Activated effector memory CD4-positive, alpha-beta T cell treated with anti-CD3 and anti-CD28 coated beads, Interleukin-2, amount 50 U/mL, for 16 hours (primary cell): ENCODE results near the gene KRT6B.
"Not testable (repeated sequence)": the region's sequence is repeated elsewhere in the genome, so short reads cannot be mapped to it uniquely, and the experiment has no call there.

Experiments
- DNase-seq: peaks from one replicate; pipeline ENCODE4 v3.0.0-alpha.2; 2020

KRT6B gene

DNA sequence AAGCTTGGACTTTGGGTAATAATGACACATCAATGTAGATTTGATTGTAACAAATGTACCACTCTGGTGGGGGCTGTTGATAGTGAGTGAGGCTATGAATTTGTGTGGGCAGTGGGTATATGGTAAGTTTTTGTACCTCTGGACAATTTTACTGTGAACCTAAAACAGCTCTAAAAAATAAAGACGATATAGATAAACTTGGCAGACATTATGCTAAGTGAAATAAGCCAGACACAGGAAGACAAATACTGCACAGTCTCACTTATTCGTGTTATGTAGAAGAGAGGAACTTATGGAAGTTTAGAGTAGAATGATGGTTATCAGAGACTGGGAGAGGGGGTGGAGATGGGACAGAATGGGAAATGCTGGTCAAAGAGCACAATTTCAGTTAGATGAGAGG is 13.0 kb upstream of the KRT6B start:
- no peak for DNase-seq

DNA sequence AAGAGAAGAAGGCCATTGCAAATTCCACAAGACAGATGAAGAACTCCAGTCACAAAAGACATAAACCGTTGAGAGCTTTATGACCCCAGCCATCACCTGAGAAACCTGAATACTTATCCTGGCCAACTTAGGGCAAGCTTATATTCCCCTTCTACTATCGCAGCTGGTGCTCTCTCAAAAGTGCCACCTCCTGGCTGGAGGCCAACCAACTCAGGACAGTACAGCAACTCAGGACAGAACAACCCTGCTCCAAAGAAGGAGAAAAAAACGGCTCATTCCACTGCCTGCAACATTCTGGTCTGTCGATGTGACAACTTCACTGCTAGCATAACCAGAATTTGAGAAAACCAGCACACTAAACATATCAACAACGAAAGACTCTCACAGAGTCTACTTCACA is 9.7 kb upstream of the KRT6B start:
- no peak for DNase-seq

DNA sequence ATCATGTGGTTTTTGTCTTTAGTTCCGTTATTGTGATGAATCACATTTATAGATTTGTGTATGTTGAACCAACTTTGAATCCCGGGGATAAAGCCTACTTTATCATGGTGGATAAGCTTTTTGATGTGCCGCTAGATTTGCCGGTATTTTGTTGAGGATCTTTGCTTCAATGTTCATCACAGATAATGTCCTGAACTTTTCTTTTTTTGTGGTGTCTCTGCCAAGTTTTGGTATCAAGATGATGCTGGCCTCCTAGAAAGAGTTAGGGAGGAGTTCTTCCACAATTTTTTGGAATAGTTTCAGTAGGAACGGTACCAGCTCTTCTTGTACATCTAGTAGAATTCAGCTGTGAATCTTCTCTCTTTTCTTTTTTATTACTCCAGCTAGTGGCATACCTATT is 6.9 kb upstream of the KRT6B start:
- no peak for DNase-seq

DNA sequence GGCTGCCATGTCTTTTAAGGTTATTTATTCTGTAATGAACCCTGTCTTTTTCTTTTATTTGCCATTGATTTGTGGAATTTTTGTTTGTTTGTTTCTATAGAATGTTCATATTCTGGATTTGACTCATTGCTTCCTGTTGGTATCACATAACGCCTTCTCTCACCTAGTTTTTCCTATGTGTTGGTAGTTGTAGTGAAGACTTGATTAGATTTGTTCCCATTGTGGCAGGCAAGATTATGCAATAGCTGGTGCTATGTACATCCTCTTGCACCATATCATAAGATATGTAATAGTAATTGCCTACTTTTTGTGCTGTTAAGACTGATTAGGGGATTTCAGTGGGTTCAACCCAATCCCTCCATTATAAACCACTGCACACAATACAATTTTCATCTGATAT is 3.9 kb upstream of the KRT6B start:
- no peak for DNase-seq

DNA sequence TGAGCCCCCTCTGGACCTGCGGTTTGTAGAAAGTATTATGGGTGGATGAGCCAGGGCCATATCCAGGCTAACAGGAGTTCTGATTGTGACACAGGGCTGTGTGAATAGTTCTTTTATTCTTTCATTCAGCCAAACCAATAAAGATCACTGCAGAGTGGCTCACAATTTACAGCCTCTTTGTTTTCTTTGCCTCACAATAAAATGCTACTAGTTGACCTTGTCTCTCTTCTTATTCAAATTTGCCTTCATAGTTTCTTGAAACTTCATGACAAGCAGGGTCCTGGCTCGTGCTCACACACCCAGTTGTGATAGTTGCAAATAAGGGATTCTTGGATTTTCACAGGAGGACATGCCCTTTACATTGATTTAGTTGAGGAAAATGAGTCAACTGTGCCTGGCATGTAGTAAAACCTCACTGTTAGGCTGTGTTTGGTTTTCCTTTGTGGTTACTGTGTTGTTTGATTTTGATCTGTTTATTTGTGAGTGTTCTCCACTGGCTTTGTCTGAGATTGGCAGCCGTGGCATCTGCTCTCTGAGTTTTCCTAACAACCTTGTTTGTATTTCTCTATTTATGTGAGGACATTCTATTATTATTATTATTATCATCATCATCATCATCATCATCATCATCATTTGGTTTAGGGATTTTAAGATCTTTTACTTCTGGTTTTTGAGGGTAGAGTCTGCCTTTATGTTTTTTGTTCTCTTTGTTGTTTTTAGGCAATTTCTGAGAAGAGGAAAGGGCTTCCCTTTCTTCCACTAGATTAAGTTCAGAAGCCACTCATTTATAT is 2.7 kb upstream of the KRT6B start:
- no peak for DNase-seq

DNA sequence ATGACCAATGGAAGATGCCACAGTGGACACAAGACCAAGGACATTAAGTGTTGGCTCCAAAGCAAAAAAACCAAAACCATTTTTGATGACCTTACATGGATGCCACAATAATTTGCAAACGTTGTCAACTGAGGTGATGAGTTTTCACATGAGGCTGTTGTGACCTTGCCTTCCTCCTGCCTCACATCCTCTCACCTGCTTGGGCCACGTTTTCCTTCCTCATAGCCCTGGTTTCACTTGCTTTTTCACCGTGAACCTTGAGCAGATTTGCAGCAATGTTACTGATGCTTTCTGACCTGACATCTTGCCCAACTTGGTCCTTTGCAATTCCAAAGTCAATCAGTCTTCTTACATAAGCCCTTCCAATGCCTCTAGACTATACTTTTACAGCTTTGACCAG is 3.7 kb downstream of the KRT6B start:
- no peak for DNase-seq

DNA sequence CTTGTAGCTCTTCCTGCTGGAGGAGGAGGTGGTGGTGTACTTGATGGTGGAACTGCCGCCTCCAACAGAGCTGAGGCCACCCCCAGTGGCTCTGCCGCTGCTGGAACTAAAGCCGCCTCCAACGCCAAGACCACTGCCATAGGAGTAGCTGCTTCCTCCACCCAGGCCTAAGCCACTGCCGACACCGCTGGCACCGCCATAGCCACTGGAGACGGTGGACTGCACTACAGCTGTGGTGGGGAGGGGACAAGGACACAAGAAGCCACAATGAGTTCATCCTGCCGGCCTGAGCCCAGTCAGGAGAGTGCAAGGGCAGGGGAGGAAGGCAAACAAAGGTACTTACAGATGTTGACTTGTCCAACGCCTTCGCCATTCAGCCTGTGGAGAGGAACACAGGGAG is 4.8 kb downstream of the KRT6B start:
- not testable (repeated sequence) for DNase-seq

DNA sequence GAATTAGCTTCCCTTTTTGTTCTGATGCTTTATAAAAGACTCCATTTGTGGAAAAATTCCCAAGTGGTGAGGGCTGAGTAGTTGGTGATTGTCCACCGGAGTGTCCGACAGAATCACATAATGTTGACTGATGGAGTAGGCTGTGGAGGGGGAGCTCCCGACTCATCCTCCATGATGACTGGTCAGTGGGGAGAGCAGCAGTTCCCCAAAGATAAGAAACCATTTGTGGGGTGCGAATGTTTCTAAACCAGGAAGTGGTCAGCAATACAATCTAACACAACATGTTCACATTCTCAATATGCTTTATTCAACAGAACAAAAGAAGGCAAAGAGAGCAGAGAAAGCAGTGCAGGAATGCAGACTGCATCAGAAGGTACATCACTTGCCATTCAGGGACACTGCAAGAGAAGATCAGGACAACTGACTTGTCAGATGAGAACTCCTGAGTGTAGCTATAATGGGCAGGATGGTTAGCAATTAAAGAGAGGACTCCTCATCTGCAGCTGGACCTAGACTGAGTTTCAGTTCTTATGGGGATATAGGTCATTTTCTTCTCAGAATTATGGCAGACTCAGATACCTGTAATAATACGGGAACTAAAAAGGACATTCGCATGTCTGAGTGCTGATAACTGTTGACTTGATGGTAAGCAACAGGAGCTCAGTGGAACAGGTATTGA is 5.4 kb downstream of the KRT6B start:
- DNase-seq = no peak

DNA sequence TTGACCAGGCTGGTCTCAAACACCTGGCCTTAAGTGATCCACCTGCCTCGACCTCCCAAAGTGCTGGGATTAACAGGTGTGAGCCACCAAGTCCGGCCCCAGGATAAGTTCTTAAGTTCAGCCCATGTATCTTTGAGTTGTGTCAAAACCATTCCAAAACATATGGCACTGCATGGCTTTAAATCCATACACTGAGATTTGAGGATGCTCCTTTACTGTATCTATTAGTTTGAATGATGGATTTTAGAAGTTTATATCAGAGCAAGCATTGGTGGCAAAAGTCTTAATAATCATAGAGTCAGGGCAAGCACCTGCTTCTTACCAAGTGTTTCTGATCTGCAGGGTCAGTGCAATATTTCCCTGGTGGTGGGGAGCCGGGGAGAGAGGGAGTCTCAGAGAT is 6.1 kb downstream of the KRT6B start:
- no peak for DNase-seq

DNA sequence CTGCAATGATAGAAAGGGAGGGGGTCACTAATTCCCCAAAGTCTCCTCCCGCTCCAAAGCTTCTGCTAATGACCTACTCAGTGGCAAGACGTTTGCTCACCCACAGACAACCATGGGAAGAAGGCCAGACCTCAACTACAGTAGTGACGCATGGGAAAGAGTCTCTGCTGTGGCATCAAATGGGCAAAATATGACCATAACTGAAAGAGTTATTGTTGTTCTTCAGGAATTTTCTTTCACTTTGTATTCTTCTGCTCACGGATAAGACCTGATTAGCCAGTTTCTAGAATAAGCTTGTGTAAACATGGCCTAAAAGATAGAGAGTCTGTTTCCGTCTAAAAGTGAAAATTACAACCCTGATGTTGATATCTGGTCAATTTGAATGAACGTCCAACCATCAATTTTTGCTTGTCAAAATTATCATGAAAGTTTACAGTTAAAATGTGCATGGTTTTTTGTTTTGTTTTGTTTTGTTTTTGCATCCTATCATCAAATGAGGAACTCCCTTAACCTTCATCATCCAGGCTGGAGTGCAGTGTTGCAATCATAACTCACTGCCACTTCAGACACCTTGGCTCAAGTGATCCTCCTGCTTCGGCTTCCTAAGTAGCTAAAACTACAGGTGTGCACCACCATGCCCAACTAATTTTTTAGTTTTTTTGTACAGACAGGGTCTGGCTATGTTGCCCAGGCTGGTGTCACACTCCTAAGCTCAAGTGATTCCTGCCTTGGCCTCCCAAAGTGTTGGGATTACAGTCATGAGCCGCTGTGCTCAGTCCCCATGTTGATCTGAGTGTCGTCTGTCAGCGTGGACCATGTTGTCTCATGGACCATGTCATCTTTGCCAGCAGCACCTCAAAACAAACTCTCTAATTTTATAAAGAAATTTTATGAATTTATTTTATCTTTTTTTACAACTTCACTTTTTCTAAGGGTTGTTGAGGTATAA is 7.0 kb downstream of the KRT6B start:
- no peak for DNase-seq

DNA sequence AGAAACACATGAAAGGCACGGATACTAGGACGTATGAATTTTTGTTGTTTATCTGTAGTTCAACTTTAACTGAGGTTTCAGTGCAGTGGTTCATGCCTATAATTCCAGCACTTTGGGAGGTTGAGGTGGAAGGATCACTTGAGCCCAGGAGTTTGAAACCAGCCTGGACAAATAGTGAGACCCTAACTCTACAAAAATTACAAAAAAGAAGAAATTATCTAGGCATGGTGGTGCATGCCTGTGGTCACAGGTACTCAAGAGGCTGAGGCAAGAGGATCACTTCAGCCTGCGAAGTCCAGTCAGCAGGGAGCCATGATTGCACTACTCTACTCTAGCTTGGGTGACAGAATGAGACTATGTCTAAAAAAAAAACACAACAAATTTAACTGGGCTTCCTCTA is 8.0 kb downstream of the KRT6B start:
- no peak for DNase-seq

DNA sequence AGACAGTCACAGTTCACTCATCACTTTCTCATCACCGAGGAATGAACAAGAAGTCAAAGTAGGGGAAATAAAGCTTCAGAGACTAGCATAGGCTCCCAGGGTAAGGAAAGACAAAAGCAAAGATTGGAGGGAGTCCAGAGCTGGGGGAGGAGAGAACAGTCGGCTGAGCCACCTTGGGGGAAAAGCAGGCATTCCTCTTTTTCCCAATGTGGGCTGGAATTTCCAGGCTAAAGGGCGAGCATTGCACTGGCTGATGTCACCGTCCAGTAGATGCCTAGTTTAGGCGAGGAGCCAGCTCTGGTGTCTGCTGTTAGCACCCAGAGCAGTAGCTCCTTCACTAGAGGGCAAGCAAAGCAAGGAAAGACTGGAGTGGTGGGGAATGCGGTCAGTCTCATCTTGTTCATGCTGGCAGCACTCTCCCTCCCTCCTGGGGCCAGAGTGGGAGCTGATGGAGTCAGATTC is 9.3 kb downstream of the KRT6B start:
- DNase-seq = no peak

DNA sequence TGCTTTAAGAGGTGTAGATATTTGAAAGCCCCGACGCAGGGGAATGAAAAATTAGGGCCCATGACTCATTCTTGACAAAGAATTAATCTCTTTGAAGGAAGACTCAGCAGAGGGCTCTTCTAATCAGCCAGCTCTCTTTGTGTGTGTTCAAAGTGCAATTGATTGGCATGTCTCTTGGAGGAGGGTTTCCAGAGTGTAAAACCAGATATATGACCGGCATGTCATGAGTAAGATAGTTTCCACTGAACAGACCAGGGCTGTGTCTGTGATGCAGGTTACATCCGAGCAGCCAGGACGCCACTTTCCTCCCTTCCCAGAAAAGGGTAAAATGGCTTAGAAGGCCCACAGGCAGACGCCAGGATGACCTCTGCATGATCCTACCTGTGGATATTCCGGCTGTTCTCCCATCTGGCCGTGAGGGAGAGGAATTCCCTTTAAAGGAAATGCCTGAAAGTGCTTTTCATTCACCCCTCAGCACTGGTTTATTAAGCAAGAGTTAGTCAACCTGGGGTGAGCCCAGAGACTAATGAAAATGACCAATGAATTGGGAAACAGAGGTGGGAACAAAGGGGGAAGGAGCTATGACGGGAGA is 10.5 kb downstream of the KRT6B start:
- no peak for DNase-seq

DNA sequence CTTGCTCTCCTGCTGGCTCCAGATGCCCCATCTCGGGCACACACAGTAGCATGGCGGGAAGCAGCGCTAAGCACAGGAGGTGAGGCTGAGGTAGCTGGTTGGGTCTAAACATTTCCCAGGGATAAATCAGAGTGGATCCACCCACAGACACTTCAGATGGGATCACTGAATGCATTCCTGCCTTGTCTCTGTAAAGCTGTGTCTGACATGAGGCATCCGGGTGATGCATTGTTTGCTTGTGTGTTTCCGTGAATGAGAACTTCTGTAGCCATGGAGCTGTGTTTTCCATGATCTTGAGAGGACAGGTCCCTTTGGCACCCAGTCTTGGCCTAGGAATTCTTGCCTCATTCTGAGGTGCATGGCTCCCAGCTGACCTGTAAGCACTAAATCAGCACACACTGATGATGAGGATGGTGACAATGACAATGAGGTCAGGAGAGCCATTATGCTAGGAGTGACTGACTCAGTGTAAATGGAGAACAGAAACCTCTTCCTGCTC is 11.1 kb downstream of the KRT6B start:
- no peak for DNase-seq

DNA sequence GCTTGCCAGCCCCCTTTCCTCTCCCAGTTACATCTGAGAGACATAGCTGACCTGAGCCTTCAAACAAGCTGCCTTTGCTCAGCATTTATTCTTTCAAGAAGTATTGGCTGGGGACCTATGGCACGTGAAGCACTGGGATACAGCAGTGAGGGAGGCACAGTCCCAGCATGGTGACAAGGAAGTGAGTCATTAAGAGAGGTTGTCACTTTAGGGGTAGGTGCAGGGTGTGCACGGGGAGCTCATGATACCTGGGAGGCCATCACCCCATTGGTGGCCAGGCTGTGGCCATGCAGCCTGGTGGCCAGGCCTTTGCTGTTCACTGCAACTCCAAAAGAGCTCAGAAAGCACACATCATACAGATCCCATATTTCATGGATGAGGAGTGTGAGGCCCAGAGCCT is 12.1 kb downstream of the KRT6B start:
- DNase-seq = no peak

DNA sequence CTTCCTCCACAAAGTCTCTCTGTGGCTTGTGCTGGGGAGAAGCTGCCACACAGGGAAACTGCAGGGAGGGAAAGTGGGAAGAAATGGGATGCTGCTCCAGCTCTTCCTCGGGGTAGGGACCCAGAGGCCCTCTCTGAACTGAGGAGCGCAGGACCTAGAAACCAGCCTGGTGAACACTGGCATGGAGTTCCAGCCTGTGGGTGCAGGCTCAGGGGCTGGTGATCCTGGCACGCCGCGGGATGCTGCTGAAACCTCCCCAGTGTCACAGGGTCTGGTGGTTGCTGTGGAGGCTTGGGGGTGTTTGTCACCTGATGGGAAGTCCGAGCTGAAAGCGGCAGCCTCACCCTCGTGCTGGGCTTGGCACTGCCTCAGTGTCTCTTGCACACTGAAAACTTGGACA is 12.5 kb downstream of the KRT6B start:
- DNase-seq = no peak

DNA sequence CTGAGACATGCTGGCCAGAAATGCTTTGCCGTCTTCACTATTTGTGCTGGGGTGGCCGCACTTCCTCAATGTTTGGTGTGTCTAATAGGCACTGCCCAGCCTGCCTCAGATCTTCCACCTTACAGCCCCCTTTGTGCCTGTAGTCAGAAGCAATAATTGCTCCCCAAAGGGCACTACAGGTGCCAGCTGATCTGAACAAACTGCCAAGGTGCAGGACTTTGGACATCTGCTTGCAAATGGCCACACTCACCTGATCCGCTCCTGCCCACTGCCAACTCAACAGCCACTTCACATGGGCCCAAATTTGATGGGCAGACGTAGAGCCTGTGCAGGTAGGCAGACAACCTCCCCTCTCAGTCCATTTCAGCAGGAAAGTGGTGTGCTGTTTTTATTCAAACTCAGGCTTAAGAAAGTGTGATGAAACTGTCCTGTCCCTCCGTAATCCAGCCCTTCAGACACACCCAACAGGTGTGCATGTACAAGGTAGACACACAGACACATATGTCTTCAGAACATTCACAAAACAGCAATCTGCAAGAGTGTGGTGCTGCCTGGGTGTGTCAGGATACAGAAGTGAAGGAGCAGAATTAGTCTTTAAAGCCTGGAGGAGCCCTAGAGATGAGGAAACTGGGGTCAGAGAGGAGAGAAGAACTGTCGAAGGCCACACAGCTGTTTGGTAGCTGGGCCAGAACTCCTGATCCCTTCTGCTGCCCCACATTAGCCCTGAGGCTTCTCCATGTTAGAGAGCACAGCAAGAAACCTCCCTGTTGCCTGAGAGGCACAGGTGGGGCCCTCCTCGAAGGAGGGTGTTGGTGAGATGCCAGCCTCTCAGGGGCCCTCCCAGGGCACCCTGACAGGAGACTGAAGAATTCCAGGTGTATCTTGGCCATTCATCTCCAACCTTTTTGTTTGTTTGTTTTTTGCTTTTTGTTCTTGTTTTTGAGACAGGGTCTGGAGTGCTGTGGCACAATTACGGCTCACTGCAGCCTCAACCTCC is 13.3 kb downstream of the KRT6B start:
- no peak for DNase-seq

DNA sequence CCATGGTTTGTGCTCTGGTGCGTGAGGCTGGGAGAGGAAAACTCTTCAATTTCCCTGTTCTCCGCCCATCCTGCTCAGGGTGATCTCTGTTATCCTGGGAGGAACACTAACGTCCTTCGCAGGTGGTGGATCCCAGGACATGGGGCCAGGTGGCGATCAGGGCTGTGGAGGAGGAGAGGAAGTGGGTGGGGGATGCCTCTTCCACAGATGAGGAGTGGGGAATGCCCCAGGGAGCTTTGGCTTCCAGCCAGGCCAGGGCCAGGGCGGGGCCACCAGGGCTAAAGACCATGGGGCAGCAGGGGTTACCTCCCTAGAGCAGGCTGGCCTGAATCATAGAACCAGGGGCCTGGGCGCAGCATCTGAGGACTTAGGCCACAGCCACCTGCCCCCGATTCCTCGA is 14.4 kb downstream of the KRT6B start:
- DNase-seq = no peak

DNA sequence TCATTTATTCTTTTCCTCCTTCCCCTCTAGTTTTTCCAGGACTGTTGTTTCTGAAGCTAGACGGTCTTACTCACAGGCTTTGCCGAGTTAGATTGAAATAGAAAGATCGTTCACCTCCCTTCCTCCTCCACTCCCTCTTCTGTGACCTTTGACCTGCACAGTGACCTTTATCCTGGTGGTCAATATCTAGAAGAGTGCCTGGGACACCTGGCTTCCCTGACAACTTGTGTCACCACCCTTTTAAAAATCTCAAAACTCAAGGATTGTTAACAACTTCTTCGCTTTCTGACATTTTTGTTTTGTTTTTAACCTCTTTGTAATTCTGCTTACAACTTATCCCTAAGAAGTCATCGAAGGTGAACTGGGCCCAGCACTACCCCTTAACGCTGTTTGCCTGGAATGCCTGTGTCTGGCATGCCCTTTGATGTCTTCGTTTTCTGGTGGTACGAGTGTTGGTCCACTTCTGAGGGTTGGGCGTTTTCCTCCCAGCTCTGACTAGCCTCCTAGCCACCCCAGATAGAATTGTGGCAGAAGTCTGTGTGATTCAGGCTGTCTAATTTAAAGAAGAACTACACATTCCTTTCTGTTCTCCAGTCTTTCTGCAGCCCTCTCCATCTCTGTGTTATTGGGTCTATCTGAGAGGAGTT is 15.0 kb downstream of the KRT6B start:
- DNase-seq = no peak

DNA sequence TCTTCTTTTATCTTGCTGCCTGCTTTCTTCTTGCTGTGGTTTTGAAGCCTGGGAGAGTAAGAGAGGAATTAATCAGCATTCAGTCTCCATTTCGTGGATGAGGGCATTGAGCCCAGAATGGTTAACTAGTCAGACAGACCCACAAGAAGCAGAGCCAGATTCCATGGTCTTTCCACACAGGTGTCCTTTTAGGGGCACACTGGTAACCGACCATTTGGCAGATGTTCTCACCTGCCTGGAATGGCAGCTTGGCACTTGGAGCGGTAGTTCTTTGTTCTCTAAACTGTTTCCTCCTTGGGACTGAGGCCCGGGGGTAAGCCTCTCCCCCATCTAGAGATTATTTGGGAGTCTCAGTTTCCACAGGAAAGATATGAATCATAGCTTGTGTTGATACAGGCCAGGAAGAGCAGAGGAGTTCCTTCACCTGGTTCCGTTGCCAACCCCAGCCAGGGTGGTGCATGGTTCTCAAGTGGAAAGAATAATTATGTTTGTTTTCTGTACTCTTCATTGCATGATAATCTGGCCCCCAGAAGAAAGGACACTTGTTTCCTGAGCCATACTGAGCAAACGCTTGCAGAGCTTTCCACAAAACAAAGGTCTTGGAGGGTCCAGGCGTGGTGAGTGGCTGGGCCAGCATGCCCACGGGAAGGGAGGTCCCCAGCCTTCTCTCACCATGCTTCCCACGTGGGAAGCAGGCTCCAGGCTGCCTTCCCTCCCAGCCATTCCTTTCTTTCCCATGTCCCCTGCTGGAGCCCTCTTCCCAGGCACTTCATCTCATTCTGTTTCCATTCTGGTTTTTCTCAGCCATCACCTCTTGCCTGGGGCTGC is 15.7 kb downstream of the KRT6B start:
- no peak for DNase-seq
